ENCODE data around the gene JHY. TPM values are rescaled to one million over a fixed set of nuclear protein-coding genes. Genes with fewer than 3 reads are reported as not detected.

Gene JHY
- total and polyA plus RNA-seq, 9 donors: 1.5 to 3.3 (median 2.0) TPM

- 1% methylated on average over 27 of the region's 44 CpGs for WGBS (ENCODE audit: insufficient coverage)
These were observed 96.7 kb downstream of the JHY start for GRCh38 chr11:122979103-122979814.

GRCh38 chr11:122979815-122980595, 97.4 kb downstream of the JHY start:
- no peaks in the 10 kb centered on the region for H3K9me3 ChIP-seq (replicated peaks; ENCODE audit: control insufficient read depth, low read depth, low read length)
- no peaks in the 10 kb centered on the region for H3K36me3 ChIP-seq (ENCODE audit: control insufficient read depth, insufficient read depth, low read length)
- H3K4me3 ChIP-seq (ENCODE audit: low read length): no peak overlapping the region
- H3K27me3 ChIP-seq (ENCODE audit: control insufficient read depth, insufficient read depth, low read length): peaks cover 86% of the 10 kb centered on the region
- no peak for DNase-seq
- 2% methylated on average over 21 of the region's 27 CpGs for WGBS (ENCODE audit: insufficient coverage)
- peaks cover 29% of the 10 kb centered on the region for H3K4me1 ChIP-seq (ENCODE audit: control insufficient read depth, insufficient read depth, low read length)
- H3K27ac ChIP-seq (ENCODE audit: low read length): no peak overlapping the region

More at GRCh38 chr11:122979103-122979814, 96.7 kb downstream of the JHY start:
- H3K27ac ChIP-seq (ENCODE audit: low read length): no peak overlapping the region
- H3K27me3 ChIP-seq (ENCODE audit: control insufficient read depth, insufficient read depth, low read length): peaks cover 83% of the 10 kb centered on the region
- DNase-seq: no peak
- H3K9me3 ChIP-seq (replicated peaks; ENCODE audit: control insufficient read depth, low read depth, low read length): no peaks in the 10 kb centered on the region
- H3K4me3 ChIP-seq (ENCODE audit: low read length): no peak overlapping the region
- peaks cover 23% of the 10 kb centered on the region for H3K4me1 ChIP-seq (ENCODE audit: control insufficient read depth, insufficient read depth, low read length)
- H3K36me3 ChIP-seq (ENCODE audit: control insufficient read depth, insufficient read depth, low read length): no peaks in the 10 kb centered on the region

- Histone ChIP-seq H3K27me3 (ENCODE audit: control insufficient read depth, insufficient read depth, low read length) (peaks cover 85% of the 10 kb centered on the region), H3K9me3 (replicated peaks; ENCODE audit: control insufficient read depth, low read depth, low read length) (no peaks in the 10 kb centered on the region), H3K27ac (ENCODE audit: low read length) (no peak within 1 kb of the TSS), H3K36me3 (ENCODE audit: control insufficient read depth, insufficient read depth, low read length) (no peaks in the 10 kb centered on the region), H3K4me3 (ENCODE audit: low read length) (no peak within 1 kb of the TSS), H3K4me1 (ENCODE audit: control insufficient read depth, insufficient read depth, low read length) (peaks cover 26% of the 10 kb centered on the region)
- WGBS (ENCODE audit: insufficient coverage): 3% methylated on average over 35 of the region's 35 CpGs
- peak; percentile 77 for DNase-seq
These were observed 99.1 kb downstream of the JHY start, which contains the start of gene BSX for GRCh38 chr11:122981388-122982264. TSS of gene BSX (minus strand) at chr11:122981834. CDS start at chr11:122981671, 163 bp downstream.

- H3K27me3 ChIP-seq (ENCODE audit: control insufficient read depth, insufficient read depth, low read length): peaks cover 68% of the 10 kb centered on the region
- H3K27ac ChIP-seq (ENCODE audit: low read length): no peak overlapping the region
- H3K36me3 ChIP-seq (ENCODE audit: control insufficient read depth, insufficient read depth, low read length): no peaks in the 10 kb centered on the region
- peaks cover 14% of the 10 kb centered on the region for H3K4me1 ChIP-seq (ENCODE audit: control insufficient read depth, insufficient read depth, low read length)
- H3K9me3 ChIP-seq (replicated peaks; ENCODE audit: control insufficient read depth, low read depth, low read length): no peaks in the 10 kb centered on the region
- 7% methylated on average over 17 of the region's 26 CpGs for WGBS (ENCODE audit: insufficient coverage)
- no peak for DNase-seq
- H3K4me3 ChIP-seq (ENCODE audit: low read length): peak overlapping the region; percentile 36
These were observed 101.1 kb downstream of the JHY start for GRCh38 chr11:122983438-122984185.

- DNase-seq: peak; percentile 28
- WGBS (ENCODE audit: insufficient coverage): under 1% methylated on average over 45 of the region's 59 CpGs
- Histone ChIP-seq H3K4me3 (ENCODE audit: low read length) (peak overlapping the region; percentile 36), H3K27ac (ENCODE audit: low read length) (no peak overlapping the region), H3K36me3 (ENCODE audit: control insufficient read depth, insufficient read depth, low read length) (no peaks in the 10 kb centered on the region), H3K27me3 (ENCODE audit: control insufficient read depth, insufficient read depth, low read length) (peaks cover 60% of the 10 kb centered on the region), H3K4me1 (ENCODE audit: control insufficient read depth, insufficient read depth, low read length) (peaks cover 14% of the 10 kb centered on the region), H3K9me3 (replicated peaks; ENCODE audit: control insufficient read depth, low read depth, low read length) (no peaks in the 10 kb centered on the region)
These were observed 101.8 kb downstream of the JHY start for GRCh38 chr11:122984186-122985011.

GRCh38 chr11:122995526-122995925, 113.0 kb downstream of the JHY start:
- H3K9me3 ChIP-seq (replicated peaks; ENCODE audit: control insufficient read depth, low read depth, low read length): no peaks in the 10 kb centered on the region
- no peaks in the 10 kb centered on the region for H3K4me1 ChIP-seq (ENCODE audit: control insufficient read depth, insufficient read depth, low read length)
- no peak overlapping the region for H3K4me3 ChIP-seq (ENCODE audit: low read length)
- H3K27me3 ChIP-seq (ENCODE audit: control insufficient read depth, insufficient read depth, low read length): peaks cover 15% of the 10 kb centered on the region
- 20% methylated on average over 1 of the region's 3 CpGs for WGBS (ENCODE audit: insufficient coverage)
- no peaks in the 10 kb centered on the region for H3K36me3 ChIP-seq (ENCODE audit: control insufficient read depth, insufficient read depth, low read length)
- no peak overlapping the region for H3K27ac ChIP-seq (ENCODE audit: low read length)
- DNase-seq: no peak

GRCh38 chr11:122998727-122999366, 116.3 kb downstream of the JHY start:
- 15% methylated on average over 9 of the region's 14 CpGs for WGBS (ENCODE audit: insufficient coverage)
- Histone ChIP-seq H3K4me3 (ENCODE audit: low read length) (no peak overlapping the region), H3K27ac (ENCODE audit: low read length) (no peak overlapping the region), H3K27me3 (ENCODE audit: control insufficient read depth, insufficient read depth, low read length) (peaks cover 17% of the 10 kb centered on the region), H3K9me3 (replicated peaks; ENCODE audit: control insufficient read depth, low read depth, low read length) (no peaks in the 10 kb centered on the region), H3K36me3 (ENCODE audit: control insufficient read depth, insufficient read depth, low read length) (no peaks in the 10 kb centered on the region), H3K4me1 (ENCODE audit: control insufficient read depth, insufficient read depth, low read length) (no peaks in the 10 kb centered on the region)
- DNase-seq: no peak

GRCh38 chr11:123000721-123001120, 118.2 kb downstream of the JHY start:
- H3K27ac ChIP-seq (ENCODE audit: low read length): no peak overlapping the region
- H3K36me3 ChIP-seq (ENCODE audit: control insufficient read depth, insufficient read depth, low read length): no peaks in the 10 kb centered on the region
- no CpG with 5 or more reads among the region's 5 CpGs for WGBS (ENCODE audit: insufficient coverage)
- no peaks in the 10 kb centered on the region for H3K4me1 ChIP-seq (ENCODE audit: control insufficient read depth, insufficient read depth, low read length)
- no peak overlapping the region for H3K4me3 ChIP-seq (ENCODE audit: low read length)
- H3K27me3 ChIP-seq (ENCODE audit: control insufficient read depth, insufficient read depth, low read length): peaks cover 17% of the 10 kb centered on the region
- DNase-seq: no peak
- H3K9me3 ChIP-seq (replicated peaks; ENCODE audit: control insufficient read depth, low read depth, low read length): no peaks in the 10 kb centered on the region
